HG02970 (cell line): ENCODE data around the gene TSHZ2.
"Not testable (repeated sequence)": the region's sequence is repeated elsewhere in the genome, so short reads cannot be mapped to it uniquely, and the experiment has no call there.

ENCODE experiments used
- ATAC-seq: cut with Tn5 transposase; IDR thresholded peaks from one replicate; pipeline ENCODE4 v1.9.1; 2021; ENCODE audit warnings: mild to moderate bottlenecking, moderate library complexity, moderate number of reproducible peaks; ENCODE audit not compliant: unreplicated experiment, low FRiP score

The TSHZ2 gene

GRCh38 chr20:53463101-53463972 lies 491.2 kb downstream of the TSHZ2 start:
- ATAC-seq, result no peak

DNA sequence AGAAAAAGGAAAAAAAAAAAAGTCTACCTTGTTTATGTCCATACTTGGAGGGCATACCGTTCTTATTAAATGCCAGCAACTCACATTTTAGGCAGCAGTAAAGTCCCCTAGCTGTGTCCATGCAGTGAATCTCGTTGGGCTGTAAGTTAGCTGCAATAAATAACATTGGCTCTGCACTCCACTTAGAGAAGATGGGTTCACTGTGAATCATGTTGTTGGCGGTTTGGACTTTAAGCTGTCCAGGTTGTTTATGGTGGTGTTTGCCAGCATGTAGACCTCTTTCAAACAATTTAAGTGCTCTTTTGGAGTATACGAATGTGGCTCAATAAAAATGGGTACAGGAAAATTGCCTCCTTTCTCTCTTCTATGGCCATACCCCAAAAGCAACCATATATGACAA lies 494.1 kb downstream of the TSHZ2 start:
- ATAC-seq, result no peak

DNA sequence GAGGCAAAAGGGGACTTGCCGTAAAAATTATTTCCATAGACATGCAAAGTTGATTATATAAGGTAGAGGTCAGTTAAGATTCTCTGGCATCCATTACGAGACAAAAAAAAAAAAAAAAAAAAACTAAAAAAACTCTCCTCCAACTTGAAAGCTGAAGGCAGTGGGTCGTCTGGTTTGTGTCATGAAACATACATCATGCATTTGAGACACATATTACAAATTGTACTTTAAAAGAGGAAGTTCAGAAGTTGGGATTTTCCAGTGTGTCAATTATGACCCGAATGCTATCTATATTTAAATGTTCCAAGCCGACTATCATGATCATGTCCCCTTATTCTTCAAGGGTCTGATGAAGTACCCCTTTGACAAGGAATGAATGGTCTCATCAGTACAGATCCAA lies 496.4 kb downstream of the TSHZ2 start:
- ATAC-seq, result no peak

DNA sequence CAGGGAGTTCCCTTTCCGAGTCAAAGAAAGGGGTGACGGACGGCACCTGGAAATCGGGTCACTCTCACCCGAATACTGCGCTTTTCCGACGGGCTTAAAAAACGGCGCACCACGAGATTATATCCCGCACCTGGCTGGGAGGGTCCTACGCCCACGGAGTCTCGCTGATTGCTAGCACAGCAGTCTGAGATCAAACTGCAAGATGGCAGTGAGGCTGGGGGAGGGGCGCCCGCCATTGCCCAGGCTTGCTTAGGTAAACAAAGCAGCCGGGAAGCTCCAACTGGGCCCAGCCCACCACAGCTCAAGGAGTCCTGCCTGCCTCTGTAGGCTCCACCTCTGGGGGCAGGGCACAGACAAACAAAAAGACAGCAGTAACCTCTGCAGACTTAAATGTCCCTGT lies 500.7 kb downstream of the TSHZ2 start:
- not testable (repeated sequence) for ATAC-seq

DNA sequence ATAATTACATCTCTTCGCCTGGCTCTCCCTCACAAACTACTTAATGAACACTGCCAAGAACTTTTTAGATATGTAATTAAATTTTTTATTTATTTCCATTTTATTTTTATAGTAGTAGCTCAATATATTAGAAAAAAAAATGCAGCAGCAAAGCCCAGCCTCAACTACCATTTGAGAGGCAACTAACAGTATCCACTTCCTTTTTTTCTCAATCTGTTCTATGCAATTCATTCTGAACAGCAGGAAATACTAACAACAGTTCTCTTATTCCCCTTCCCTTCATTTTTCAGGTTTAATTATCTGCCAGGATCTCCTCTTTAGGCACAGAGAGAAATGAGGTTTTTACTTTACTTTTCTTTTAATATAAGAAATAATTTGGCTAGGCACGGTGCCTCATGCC lies 508.8 kb downstream of the TSHZ2 start:
- ATAC-seq, result no peak

DNA sequence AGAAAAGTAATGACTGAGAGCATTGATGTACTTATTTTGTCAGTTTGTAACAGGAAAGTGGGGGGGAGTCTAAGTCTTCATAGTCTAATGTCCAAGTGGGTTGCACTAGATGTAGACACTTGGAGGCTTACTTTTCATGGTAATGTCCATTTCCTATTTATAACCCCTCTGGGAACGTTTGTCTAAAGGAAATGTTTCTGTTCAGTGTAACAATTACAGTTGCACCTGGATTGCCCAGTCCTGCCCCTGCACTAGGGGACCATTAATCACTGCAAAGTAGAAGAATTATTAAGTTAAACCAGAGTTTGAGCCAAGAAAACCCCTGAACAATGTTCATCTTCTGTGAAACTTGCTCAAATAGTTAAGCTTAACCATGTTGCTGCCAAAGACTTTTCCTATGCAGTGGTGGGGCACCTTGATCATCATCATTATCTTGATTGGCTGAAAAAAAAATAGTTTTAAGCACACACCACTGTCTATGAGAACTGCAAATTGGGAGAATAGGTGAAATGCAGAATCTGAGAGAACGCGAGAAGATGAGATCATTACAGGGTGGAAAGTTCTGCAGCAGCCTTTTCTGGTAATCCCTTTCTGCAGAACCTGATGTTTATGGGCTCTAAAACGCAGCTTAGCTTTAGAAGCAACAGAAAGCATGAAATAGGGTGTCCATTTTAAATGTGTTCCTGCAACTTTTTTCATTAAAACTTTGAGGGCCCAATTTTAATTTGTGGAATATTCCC lies 515.5 kb downstream of the TSHZ2 start:
- no peak for ATAC-seq

DNA sequence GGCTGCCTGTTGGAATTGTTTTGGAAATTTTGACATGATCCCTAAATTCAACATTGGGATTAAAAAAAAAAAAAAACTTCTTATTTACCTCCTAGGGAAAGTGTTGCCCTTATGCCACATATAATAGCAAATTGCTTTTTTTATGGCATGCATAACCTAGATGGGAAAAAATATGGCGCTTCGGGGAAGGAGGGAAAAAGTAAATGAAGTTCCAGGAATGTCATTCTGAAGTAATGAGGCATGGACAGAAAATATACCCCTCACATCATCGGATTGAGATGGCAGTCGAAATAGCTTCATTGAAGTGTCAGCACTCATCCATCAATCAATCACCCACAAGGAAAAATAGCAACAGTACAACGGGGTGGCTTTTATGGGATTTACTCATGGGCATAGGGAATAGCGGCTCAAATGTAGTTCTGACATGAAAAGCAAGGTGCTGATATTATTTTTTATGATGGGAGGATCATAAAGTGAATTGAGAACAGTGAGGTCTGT lies 516.7 kb downstream of the TSHZ2 start:
- ATAC-seq, result no peak

DNA sequence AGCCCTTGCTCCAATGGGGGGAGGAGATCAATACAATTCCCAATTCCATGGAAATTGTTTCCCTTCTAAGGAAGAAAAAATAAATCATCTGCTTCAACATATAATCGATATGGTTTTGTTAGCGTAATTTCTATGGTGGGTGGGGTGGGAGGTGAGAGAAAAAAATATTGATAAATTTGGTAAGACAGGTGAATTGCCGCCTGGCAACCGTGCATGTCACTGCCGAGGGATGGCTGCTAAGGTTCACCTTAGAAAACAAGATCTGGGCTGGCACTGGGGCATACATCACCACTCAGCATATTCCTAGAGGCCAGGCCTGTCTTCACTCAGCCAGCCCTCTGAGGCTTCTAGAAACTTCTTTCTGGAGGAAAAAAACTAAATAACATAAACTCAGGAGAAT lies 517.4 kb downstream of the TSHZ2 start:
- no peak for ATAC-seq

- no peak for ATAC-seq
Observed at GRCh38 chr20:53490620-53491019, 518.5 kb downstream of the TSHZ2 start.

GRCh38 chr20:53491462-53491861 lies 519.3 kb downstream of the TSHZ2 start:
- no peak for ATAC-seq

DNA sequence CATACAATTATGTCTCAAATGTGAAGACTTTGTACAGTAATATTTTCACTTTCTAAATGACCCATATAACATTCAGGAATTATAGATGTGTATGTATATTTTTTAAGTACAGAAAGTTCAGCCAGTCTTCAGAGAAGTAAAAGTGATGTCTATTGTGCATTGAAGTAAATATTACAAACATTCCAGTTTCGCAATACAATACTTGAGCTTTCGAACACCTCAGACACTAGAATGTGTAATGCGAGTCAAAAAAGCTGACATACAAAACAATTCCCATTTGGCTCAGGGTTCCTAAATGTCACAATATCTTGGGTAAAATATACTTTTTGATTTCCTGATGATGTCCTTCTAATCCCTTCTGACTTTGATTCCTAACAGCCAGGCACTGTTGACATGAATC lies 520.1 kb downstream of the TSHZ2 start:
- ATAC-seq, result no peak

- ATAC-seq, result no peak
Observed at GRCh38 chr20:53493311-53493857, 521.2 kb downstream of the TSHZ2 start.

GRCh38 chr20:53494753-53495152 lies 522.6 kb downstream of the TSHZ2 start:
- no peak for ATAC-seq

DNA sequence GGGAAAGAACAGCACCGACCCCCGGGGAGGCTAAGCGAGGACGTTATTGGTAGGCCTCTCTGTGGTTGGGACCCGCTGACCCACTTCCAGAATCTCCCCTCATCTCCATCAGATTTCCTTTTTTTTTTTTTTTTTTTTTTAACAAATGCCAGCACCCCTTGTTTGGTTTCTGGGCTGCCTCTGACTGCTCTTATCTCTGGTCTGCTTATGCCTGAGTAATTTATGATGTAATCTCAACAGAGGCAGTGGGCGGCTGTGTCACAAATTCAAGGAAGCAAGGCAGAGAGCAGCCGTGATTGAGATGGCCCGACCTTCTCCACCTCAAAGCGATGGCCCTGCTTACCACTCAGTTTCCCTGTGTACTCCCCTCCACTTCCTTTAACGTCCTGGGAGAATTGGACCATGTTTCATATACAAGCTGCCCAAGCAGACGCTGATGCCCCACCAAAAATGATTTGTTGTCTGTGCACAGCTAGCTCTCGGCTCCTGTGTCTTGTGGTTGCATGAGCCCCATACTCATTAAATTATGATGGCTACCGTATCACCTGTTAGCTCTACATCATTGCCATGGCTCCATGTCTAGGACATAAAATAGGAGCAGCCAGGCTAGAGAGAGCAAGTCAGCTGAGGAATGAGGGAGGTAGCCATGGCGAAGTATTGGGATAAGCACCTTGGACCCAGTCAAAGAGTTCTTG lies 523.4 kb downstream of the TSHZ2 start:
- no peak for ATAC-seq

- no peak for ATAC-seq
Observed at GRCh38 chr20:53497246-53497645, 525.1 kb downstream of the TSHZ2 start.

DNA sequence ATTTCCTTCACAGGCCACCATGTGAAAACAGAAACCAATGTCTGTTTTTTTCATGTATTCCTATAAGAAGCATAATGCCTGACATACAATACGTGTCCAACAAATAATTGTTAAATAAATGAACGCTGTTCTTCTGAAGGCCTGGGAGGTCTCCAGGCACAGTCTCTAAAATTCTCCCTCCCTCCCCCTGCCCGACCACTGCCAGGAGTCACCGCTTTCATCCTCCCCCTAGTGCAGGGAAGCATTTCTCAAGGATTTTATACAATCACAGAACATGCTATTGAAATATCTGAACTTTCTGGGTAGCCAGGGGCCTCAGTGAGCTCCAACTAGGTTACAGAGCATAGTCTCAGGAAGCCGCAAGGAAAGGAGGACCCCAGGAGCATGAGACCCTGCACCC lies 526.2 kb downstream of the TSHZ2 start:
- ATAC-seq, result no peak

GRCh38 chr20:53500651-53501050 lies 528.5 kb downstream of the TSHZ2 start:
- no peak for ATAC-seq

- ATAC-seq, result no peak
Observed at GRCh38 chr20:53502820-53503219, 530.7 kb downstream of the TSHZ2 start.

DNA sequence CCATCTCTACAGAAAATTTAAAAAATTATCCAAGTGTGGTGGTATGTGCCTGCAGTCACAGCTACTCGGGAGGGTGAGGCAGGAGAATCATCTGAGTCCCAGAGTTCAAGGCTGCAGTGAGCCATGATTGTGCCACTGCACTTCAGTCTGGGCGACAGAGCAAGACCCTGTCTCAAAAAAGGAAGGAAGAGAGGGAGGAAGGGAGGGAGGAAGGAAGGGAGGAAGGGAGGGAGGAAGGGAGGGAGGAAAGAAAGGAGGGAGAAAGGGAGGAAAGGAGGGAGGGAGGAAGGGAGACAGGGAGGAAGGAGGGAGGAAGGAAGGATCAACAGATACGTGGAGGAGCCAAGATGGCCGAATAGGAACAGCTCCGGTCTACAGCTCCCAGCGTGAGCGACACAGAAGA lies 531.4 kb downstream of the TSHZ2 start:
- ATAC-seq, result no peak

DNA sequence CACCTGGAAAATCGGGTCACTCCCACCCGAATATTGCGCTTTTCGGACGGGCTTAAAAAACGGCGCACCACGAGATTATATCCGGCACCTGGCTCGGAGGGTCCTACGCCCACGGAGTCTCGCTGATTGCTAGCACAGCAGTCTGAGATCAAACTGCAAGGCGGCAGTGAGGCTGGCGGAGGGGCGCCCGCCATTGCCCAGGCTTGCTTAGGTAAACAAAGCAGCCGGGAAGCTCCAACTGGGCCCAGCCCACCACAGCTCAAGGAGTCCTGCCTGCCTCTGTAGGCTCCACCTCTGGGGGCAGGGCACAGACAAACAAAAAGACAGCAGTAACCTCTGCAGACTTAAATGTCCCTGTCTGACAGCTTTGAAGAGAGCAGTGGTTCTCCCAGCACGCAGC lies 531.9 kb downstream of the TSHZ2 start:
- ATAC-seq, result not testable (repeated sequence)

DNA sequence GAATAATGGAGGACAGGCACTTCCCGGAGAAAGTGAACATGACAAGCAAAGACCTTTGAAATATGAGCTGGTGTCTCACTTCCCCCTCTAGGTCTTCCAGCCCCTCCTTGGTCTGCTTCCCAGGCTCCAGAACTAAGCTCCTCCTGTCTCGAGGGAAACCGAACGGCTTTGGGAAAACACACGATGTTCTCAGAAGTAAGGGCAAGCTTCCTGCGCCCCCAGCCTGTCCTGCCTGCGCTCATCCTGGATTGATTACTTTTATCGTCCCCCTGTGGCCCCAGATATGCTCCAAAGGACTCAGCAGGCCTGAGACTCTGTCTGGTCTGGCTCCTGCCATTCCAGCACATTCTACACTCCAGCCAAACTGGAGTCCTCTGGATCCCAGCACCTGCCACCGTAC lies 538.1 kb downstream of the TSHZ2 start:
- ATAC-seq, result no peak
